ENCODE results near the gene TMPRSS13.
A peak's percentile ranks its signal among the peaks of the same experiment; 100 is the strongest.

TMPRSS13 gene

DNA sequence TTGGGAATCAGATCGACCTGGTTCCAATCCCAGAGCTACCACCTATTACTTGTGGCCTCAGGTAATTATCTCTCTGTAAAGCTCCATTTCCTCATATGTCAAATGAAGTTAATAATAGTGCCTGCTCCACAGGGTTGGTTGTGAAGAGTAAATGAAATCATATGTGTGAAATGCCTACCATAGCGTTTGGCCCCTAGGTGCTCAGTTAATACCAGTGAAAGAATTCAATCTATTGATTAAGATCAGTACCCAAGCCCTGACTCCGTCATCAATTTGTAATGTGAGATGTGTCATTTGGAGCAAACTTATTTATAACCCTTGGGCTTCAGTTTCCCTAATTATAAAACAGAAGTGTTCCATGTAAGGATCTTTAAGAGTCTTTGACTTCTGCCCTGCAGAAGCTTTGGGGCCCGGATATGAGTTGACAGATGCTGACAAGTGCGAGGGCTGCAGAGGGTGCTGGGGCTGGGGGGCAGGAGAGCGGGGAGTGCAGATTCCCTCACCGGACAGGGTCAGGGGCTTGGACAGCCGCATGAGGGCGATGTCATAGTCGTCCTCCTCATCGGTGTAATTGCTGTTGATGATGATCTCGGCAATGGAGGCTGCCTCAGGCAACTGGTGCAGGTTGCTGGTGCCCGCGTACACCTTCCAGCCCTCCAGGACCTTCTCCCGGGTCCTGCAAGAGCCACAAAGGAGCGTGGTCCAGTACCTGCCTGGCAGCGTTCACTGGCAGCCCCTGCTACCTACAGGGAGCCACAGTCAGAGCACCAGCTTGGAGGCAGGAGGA, 20.9 kb downstream of the TMPRSS13 start:
- no peaks in the 10 kb centered on the region for H3K79me1 ChIP-seq (ENCODE audit: low read depth, low read length)
- H4K8ac ChIP-seq (ENCODE audit: low read depth, low read length): no peak overlapping the region
- no peak overlapping the region for H3K4me2 ChIP-seq (ENCODE audit: insufficient read depth, low read length, poor library complexity, severe bottlenecking)
- peak overlapping the region; percentile 55 for H2BK15ac ChIP-seq (ENCODE audit: low read length)
- H2AK5ac ChIP-seq (ENCODE audit: low read depth, low read length): peak overlapping the region; percentile 85
- H2BK12ac ChIP-seq (ENCODE audit: low read length): peak overlapping the region; percentile 30
- H3K27me3 ChIP-seq (ENCODE audit: control insufficient read depth in 3 of 3, insufficient read depth in 3 of 3, low read depth in 1 of 3, low read length in 3 of 3): peaks cover 0 to 9% (median 0%) of the 10 kb centered on the region in 3 experiments
- WGBS, 2 donors (ENCODE audit: extremely low coverage in 2 of 2, insufficient read length in 2 of 2, insufficient replicate concordance in 1 of 2): no CpG with 5 or more reads among the region's 17 CpGs
- H3K27ac ChIP-seq (replicated peaks; ENCODE audit: low read length): no peak overlapping the region
- no peak overlapping the region for H3K9ac ChIP-seq (ENCODE audit: low read depth, low read length, poor library complexity)
- H3K14ac ChIP-seq (ENCODE audit: low read length): no peak overlapping the region
- no peak overlapping the region for H2AFZ ChIP-seq (ENCODE audit: low read length)
- H3K4me3 ChIP-seq (ENCODE audit: low read length in 2 of 2): no peak overlapping the region
- no peaks in the 10 kb centered on the region for H3K36me3 ChIP-seq (replicated peaks in 1 of 2; ENCODE audit: control insufficient read depth in 2 of 2, insufficient read depth in 2 of 2, low read length in 2 of 2)
- H3K4ac ChIP-seq (ENCODE audit: low read length): peak overlapping the region; percentile 12
- H2BK120ac ChIP-seq (ENCODE audit: low read depth, low read length): peak overlapping the region; percentile 40
- H3K23ac ChIP-seq (ENCODE audit: low read depth, low read length, poor library complexity): peak overlapping the region; percentile 8
- H3K4me1 ChIP-seq (ENCODE audit: control insufficient read depth in 2 of 2, insufficient read depth in 1 of 2, low read depth in 1 of 2, low read length in 2 of 2): peaks cover 4 to 13% of the 10 kb centered on the region in 2 donors
- no peaks in the 10 kb centered on the region for H3K9me3 ChIP-seq (replicated peaks in 1 of 2; ENCODE audit: control insufficient read depth in 2 of 2, insufficient read depth in 1 of 2, low read depth in 1 of 2, low read length in 2 of 2)
- H2BK5ac ChIP-seq (ENCODE audit: low read length): no peak overlapping the region
- no peak for DNase-seq (ENCODE audit: low spot score)
- H4K91ac ChIP-seq (ENCODE audit: low read depth, low read length, poor library complexity): no peak overlapping the region
- H3K18ac ChIP-seq (ENCODE audit: low read length): peak overlapping the region; percentile 12

DNA sequence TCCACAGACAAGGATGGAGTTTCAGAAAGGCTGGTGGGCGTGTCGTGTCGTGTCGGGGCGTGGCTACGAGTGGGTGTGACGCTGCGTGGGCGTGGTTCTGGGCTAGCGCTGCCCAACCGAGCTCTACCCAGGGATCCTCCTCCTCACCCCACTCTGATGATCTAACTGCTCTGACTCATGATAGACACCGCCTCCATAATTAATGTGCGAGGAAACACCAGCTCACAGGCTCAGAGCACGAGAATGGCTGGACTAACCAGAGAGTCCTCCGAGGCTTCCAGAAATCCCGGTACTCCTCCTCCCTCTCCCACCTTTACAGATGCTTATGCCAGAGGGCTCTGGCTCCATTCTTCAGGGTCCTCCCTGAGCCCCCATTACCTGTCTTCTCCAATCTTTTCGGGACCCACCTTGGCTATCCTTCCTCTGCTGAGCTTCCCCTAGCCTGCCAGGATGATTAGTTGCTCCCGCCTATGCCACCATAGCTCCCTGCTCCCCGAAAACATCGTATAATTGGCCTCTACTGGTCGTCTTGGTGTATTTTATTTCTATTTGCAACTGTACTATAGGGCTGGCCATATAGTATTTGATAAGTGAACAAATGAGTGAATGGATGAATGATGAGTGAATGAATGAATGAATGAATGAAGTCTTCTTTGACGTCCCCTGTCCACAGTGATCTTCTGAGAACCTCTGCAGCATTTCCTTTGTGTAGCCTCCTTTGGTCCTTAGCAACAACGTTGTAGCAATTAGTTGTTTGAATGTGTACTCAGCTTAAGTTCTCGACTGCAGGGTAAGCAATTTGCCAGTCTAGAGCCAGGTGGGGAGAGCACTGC, 21.7 kb downstream of the TMPRSS13 start:
- Histone ChIP-seq H3K27ac (replicated peaks; ENCODE audit: low read length) (peak overlapping the region; percentile 38), H2BK120ac (ENCODE audit: low read depth, low read length) (no peak overlapping the region), H3K27me3 (ENCODE audit: control insufficient read depth in 3 of 3, insufficient read depth in 3 of 3, low read depth in 1 of 3, low read length in 3 of 3) (peaks cover 0 to 8% (median 0%) of the 10 kb centered on the region in 3 experiments), H4K8ac (ENCODE audit: low read depth, low read length) (no peak overlapping the region), H3K23ac (ENCODE audit: low read depth, low read length, poor library complexity) (no peak overlapping the region), H3K9me3 (replicated peaks in 1 of 2; ENCODE audit: control insufficient read depth in 2 of 2, insufficient read depth in 1 of 2, low read depth in 1 of 2, low read length in 2 of 2) (no peaks in the 10 kb centered on the region), H2BK12ac (ENCODE audit: low read length) (no peak overlapping the region), H3K18ac (ENCODE audit: low read length) (peak overlapping the region; percentile 11), H3K4me2 (ENCODE audit: insufficient read depth, low read length, poor library complexity, severe bottlenecking) (peak overlapping the region; percentile 35), H3K4me3 (ENCODE audit: low read length in 2 of 2) (peak overlapping the region in 1 of 2 donors; percentile 37), H3K4me1 (ENCODE audit: control insufficient read depth in 2 of 2, insufficient read depth in 1 of 2, low read depth in 1 of 2, low read length in 2 of 2) (peaks cover 4 to 13% of the 10 kb centered on the region in 2 donors), H3K36me3 (replicated peaks in 1 of 2; ENCODE audit: control insufficient read depth in 2 of 2, insufficient read depth in 2 of 2, low read length in 2 of 2) (no peaks in the 10 kb centered on the region), H3K9ac (ENCODE audit: low read depth, low read length, poor library complexity) (no peak overlapping the region), H4K91ac (ENCODE audit: low read depth, low read length, poor library complexity) (peak overlapping the region; percentile 18), H3K4ac (ENCODE audit: low read length) (no peak overlapping the region), H2AFZ (ENCODE audit: low read length) (peak overlapping the region; percentile 39), H2AK5ac (ENCODE audit: low read depth, low read length) (no peak overlapping the region), H2BK5ac (ENCODE audit: low read length) (no peak overlapping the region), H3K14ac (ENCODE audit: low read length) (no peak overlapping the region), H2BK15ac (ENCODE audit: low read length) (no peak overlapping the region), H3K79me1 (ENCODE audit: low read depth, low read length) (no peaks in the 10 kb centered on the region)
- WGBS, 2 donors (ENCODE audit: extremely low coverage in 2 of 2, insufficient read length in 2 of 2, insufficient replicate concordance in 1 of 2): no CpG with 5 or more reads among the region's 24 CpGs
- DNase-seq (ENCODE audit: low spot score): peak; percentile 70

DNA sequence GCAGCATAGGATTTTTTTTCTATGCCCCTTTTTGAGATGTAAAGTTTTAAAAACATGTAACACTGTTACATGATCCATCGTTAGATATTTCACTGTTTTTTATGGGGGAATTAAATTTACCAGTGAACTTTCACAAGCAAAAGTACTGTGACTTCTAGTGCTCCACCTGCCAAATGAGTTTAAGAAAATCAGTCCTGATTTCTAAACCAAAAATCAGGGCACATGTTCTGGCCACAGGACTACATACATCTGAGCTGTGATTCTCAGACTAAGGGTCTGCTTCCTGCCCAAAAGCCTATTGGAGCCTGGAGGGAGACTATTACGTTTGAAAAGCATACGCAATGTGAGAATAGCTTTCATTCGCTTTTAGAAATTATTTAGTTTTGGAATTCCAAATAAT, 22.5 kb downstream of the TMPRSS13 start:
- H4K91ac ChIP-seq (ENCODE audit: low read depth, low read length, poor library complexity): no peak overlapping the region
- H3K9ac ChIP-seq (ENCODE audit: low read depth, low read length, poor library complexity): no peak overlapping the region
- H3K9me3 ChIP-seq (replicated peaks in 1 of 2; ENCODE audit: control insufficient read depth in 2 of 2, insufficient read depth in 1 of 2, low read depth in 1 of 2, low read length in 2 of 2): no peaks in the 10 kb centered on the region
- H3K27ac ChIP-seq (replicated peaks; ENCODE audit: low read length): no peak overlapping the region
- no peak overlapping the region for H2BK120ac ChIP-seq (ENCODE audit: low read depth, low read length)
- H3K79me1 ChIP-seq (ENCODE audit: low read depth, low read length): no peaks in the 10 kb centered on the region
- no peak overlapping the region for H2BK15ac ChIP-seq (ENCODE audit: low read length)
- H2BK12ac ChIP-seq (ENCODE audit: low read length): no peak overlapping the region
- no peak overlapping the region for H2AK5ac ChIP-seq (ENCODE audit: low read depth, low read length)
- no peak overlapping the region for H3K23ac ChIP-seq (ENCODE audit: low read depth, low read length, poor library complexity)
- H3K18ac ChIP-seq (ENCODE audit: low read length): no peak overlapping the region
- peaks cover 4 to 13% of the 10 kb centered on the region in 2 donors for H3K4me1 ChIP-seq (ENCODE audit: control insufficient read depth in 2 of 2, insufficient read depth in 1 of 2, low read depth in 1 of 2, low read length in 2 of 2)
- no peaks in the 10 kb centered on the region for H3K36me3 ChIP-seq (replicated peaks in 1 of 2; ENCODE audit: control insufficient read depth in 2 of 2, insufficient read depth in 2 of 2, low read length in 2 of 2)
- H4K8ac ChIP-seq (ENCODE audit: low read depth, low read length): no peak overlapping the region
- H2BK5ac ChIP-seq (ENCODE audit: low read length): no peak overlapping the region
- no peak overlapping the region for H2AFZ ChIP-seq (ENCODE audit: low read length)
- no CpG with 5 or more reads among the region's 4 CpGs for WGBS, 2 donors (ENCODE audit: extremely low coverage in 2 of 2, insufficient read length in 2 of 2, insufficient replicate concordance in 1 of 2)
- peaks cover 0 to 4% (median 0%) of the 10 kb centered on the region in 3 experiments for H3K27me3 ChIP-seq (ENCODE audit: control insufficient read depth in 3 of 3, insufficient read depth in 3 of 3, low read depth in 1 of 3, low read length in 3 of 3)
- no peak overlapping the region for H3K4me3 ChIP-seq (ENCODE audit: low read length in 2 of 2)
- H3K4me2 ChIP-seq (ENCODE audit: insufficient read depth, low read length, poor library complexity, severe bottlenecking): no peak overlapping the region
- H3K4ac ChIP-seq (ENCODE audit: low read length): no peak overlapping the region
- no peak for DNase-seq (ENCODE audit: low spot score)
- H3K14ac ChIP-seq (ENCODE audit: low read length): no peak overlapping the region

DNA sequence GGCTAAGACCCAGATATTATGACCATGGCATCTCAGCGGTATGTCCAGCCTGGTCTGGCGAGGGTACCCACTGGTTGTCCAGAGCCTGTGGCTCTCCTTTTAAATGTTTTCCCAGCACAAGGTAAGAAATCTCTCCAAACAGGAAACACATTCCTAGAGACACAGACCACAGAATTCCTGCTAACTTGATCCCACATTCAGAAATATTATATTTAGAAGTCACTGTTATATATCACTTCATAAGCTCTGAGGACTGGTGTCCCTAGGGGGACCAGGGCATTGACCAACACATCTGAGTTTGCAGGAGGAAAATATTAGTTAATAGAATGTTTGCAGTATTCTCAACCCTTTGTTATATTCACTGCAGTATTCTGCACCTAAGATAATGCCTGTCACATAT, 23.1 kb downstream of the TMPRSS13 start:
- Histone ChIP-seq H3K9ac (ENCODE audit: low read depth, low read length, poor library complexity) (no peak overlapping the region), H3K14ac (ENCODE audit: low read length) (no peak overlapping the region), H3K4me2 (ENCODE audit: insufficient read depth, low read length, poor library complexity, severe bottlenecking) (no peak overlapping the region), H2BK120ac (ENCODE audit: low read depth, low read length) (no peak overlapping the region), H3K36me3 (replicated peaks in 1 of 2; ENCODE audit: control insufficient read depth in 2 of 2, insufficient read depth in 2 of 2, low read length in 2 of 2) (no peaks in the 10 kb centered on the region), H3K27me3 (ENCODE audit: control insufficient read depth in 3 of 3, insufficient read depth in 3 of 3, low read depth in 1 of 3, low read length in 3 of 3) (peaks cover 0 to 4% (median 0%) of the 10 kb centered on the region in 3 experiments), H3K18ac (ENCODE audit: low read length) (no peak overlapping the region), H3K79me1 (ENCODE audit: low read depth, low read length) (no peaks in the 10 kb centered on the region), H3K4me3 (ENCODE audit: low read length in 2 of 2) (no peak overlapping the region), H3K4ac (ENCODE audit: low read length) (no peak overlapping the region), H2BK5ac (ENCODE audit: low read length) (no peak overlapping the region), H4K91ac (ENCODE audit: low read depth, low read length, poor library complexity) (no peak overlapping the region), H3K9me3 (replicated peaks in 1 of 2; ENCODE audit: control insufficient read depth in 2 of 2, insufficient read depth in 1 of 2, low read depth in 1 of 2, low read length in 2 of 2) (no peaks in the 10 kb centered on the region), H2AK5ac (ENCODE audit: low read depth, low read length) (no peak overlapping the region), H3K4me1 (ENCODE audit: control insufficient read depth in 2 of 2, insufficient read depth in 1 of 2, low read depth in 1 of 2, low read length in 2 of 2) (peaks cover 4 to 13% of the 10 kb centered on the region in 2 donors), H2BK15ac (ENCODE audit: low read length) (no peak overlapping the region), H4K8ac (ENCODE audit: low read depth, low read length) (no peak overlapping the region), H3K23ac (ENCODE audit: low read depth, low read length, poor library complexity) (no peak overlapping the region), H2BK12ac (ENCODE audit: low read length) (no peak overlapping the region), H3K27ac (replicated peaks; ENCODE audit: low read length) (no peak overlapping the region), H2AFZ (ENCODE audit: low read length) (no peak overlapping the region)
- WGBS, 2 donors (ENCODE audit: extremely low coverage in 2 of 2, insufficient read length in 2 of 2, insufficient replicate concordance in 1 of 2): no CpG with 5 or more reads among the region's 2 CpGs
- DNase-seq (ENCODE audit: low spot score): no peak
